Upper lobe of left lung (tissue), 4 donors: ENCODE data around the gene SBSN.

Experiments used
- CTCF ChIP-seq, 6 experiments: fragments of 450-650 bp in 4 of 6; fragments of 200-600 bp in 2 of 6; sonication (generic) in 2 of 6; IDR thresholded peaks; one replicate each; pipeline ENCODE4 v1.5.1; 2016 to 2019; ENCODE audit warnings: antibody characterized with exemption in 6 of 6
- POLR2A ChIP-seq, 4 donors: fragments of 450-650 bp; IDR thresholded peaks; one replicate each; pipeline ENCODE4 v1.5.1; 2016 to 2017; ENCODE audit warnings: antibody characterized with exemption in 4 of 4, mild to moderate bottlenecking in 2 of 4

- TF ChIP-seq CTCF (IDR thresholded peaks at IDR 0.05), result no peak
- TF ChIP-seq POLR2A (IDR thresholded peaks at IDR 0.05), result no peak
Observed at GRCh38 chr19:35522745-35523327, 5.3 kb downstream of the SBSN start.
